Neural cell (in vitro differentiated cells): ENCODE measurements around the gene DCAF15. TPM values are rescaled to one million over a fixed set of nuclear protein-coding genes. Genes with fewer than 3 reads are reported as not detected.

ENCODE experiments used
- H2AFZ ChIP-seq: fragments of 200-600, 300-800 bp; sonication (generic), shearing (Covaris generic); 2 replicates; pipeline ENCODE4 v1.6.0; 2014; ENCODE audit warnings: low read depth, mild to moderate bottlenecking, antibody characterized with exemption, low read length, moderate library complexity
- H3F3A ChIP-seq: fragments of 200-600 bp; shearing (Covaris generic); 2 replicates; pipeline ENCODE4 v1.6.1; 2016; ENCODE audit warnings: mild to moderate bottlenecking, moderate library complexity, mixed read lengths, antibody characterized with exemption, low read length; ENCODE audit not compliant: insufficient read depth, poor library complexity, severe bottlenecking
- H3K27ac ChIP-seq: fragments of 200-600, 300-800 bp; sonication (generic), shearing (Covaris generic); 2 replicates; pipeline ENCODE4 v1.5.1; 2014; ENCODE audit warnings: mild to moderate bottlenecking, low read length, moderate library complexity
- H3K27me3 ChIP-seq: fragments of 300-800, 200-600 bp; sonication (generic), shearing (Covaris generic); 2 replicates; pipeline ENCODE4 v1.6.0; 2014; ENCODE audit warnings: mild to moderate bottlenecking, low read depth, low read length, moderate library complexity; ENCODE audit not compliant: insufficient read depth
- H3K36me3 ChIP-seq: fragments of 300-800, 200-600 bp; sonication (generic), shearing (Covaris generic); 2 replicates; pipeline ENCODE4 v1.5.1; 2014; ENCODE audit warnings: mild to moderate bottlenecking, antibody characterized with exemption, low read length, moderate library complexity; ENCODE audit not compliant: insufficient read depth
- H3K4me2 ChIP-seq: fragments of 300-800, 200-600 bp; sonication (generic), shearing (Covaris generic); 2 replicates; pipeline ENCODE4 v1.6.0; 2014; ENCODE audit warnings: mild to moderate bottlenecking, low read length
- H3K4me3 ChIP-seq: fragments of 300-800, 200-600 bp; sonication (generic), shearing (Covaris generic); 2 replicates; pipeline ENCODE4 v1.5.1; 2014; ENCODE audit warnings: mild to moderate bottlenecking, low read length, moderate library complexity
- H3K79me2 ChIP-seq: fragments of 200-600 bp; shearing (Covaris generic); replicated peaks from 2 replicates; pipeline ENCODE4 v1.6.0; 2014; ENCODE audit warnings: mild to moderate bottlenecking, low read length, moderate library complexity; ENCODE audit not compliant: insufficient read depth
- H3K9ac ChIP-seq: fragments of 300-800, 200-600 bp; sonication (generic), shearing (Covaris generic); 2 replicates; pipeline ENCODE4 v1.6.1; 2016; ENCODE audit warnings: mild to moderate bottlenecking, low read length, mixed read lengths
- H3K9me2 ChIP-seq: fragments of 200-600 bp; shearing (Covaris generic); 2 replicates; pipeline ENCODE4 v1.6.1; 2016; ENCODE audit warnings: mild to moderate bottlenecking, low read length, mixed read lengths; ENCODE audit not compliant: insufficient read depth
- H3K9me3 ChIP-seq: fragments of 200-600, 300-800 bp; sonication (generic), shearing (Covaris generic); 2 replicates; pipeline ENCODE4 v1.6.1; 2016; ENCODE audit warnings: mild to moderate bottlenecking, mixed run types, low read length, moderate library complexity, mixed read lengths
- H4K20me1 ChIP-seq: fragments of 200-600 bp; shearing (Covaris generic); 2 replicates; pipeline ENCODE4 v1.6.1; 2016; ENCODE audit warnings: mild to moderate bottlenecking, mixed run types; ENCODE audit not compliant: insufficient read depth
- EP300 ChIP-seq: fragments of 450-650 bp; conservative IDR thresholded peaks from 2 replicates; pipeline ENCODE4 v1.6.1; 2014; ENCODE audit warnings: antibody characterized with exemption, mild to moderate bottlenecking, moderate library complexity; ENCODE audit not compliant: poor library complexity, severe bottlenecking
- EZH2 ChIP-seq: fragments of 200-600, 300-800 bp; shearing (Covaris generic), sonication (generic); IDR thresholded peaks from 2 replicates; pipeline ENCODE4 v1.6.1; 2014; ENCODE audit warnings: antibody characterized with exemption, low read length, borderline replicate concordance, mild to moderate bottlenecking; ENCODE audit not compliant: insufficient read depth, poor library complexity, severe bottlenecking
- MXI1 ChIP-seq: fragments of 450-650 bp; conservative IDR thresholded peaks from 2 replicates; pipeline ENCODE4 v1.6.1; 2014; ENCODE audit warnings: antibody characterized with exemption, mild to moderate bottlenecking; ENCODE audit not compliant: poor library complexity, severe bottlenecking
- POLR2AphosphoS5 ChIP-seq: IDR thresholded peaks from 2 replicates; pipeline ENCODE4 v1.6.1; 2012
- RAD21 ChIP-seq: fragments of 450-650 bp; conservative IDR thresholded peaks from 2 replicates; pipeline ENCODE4 v1.6.1; 2014; ENCODE audit warnings: antibody characterized with exemption, mild to moderate bottlenecking, moderate library complexity
- SMC3 ChIP-seq: fragments of 450-650 bp; conservative IDR thresholded peaks from 2 replicates; pipeline ENCODE4 v1.6.1; 2014; ENCODE audit warnings: antibody characterized with exemption, mild to moderate bottlenecking, moderate library complexity; ENCODE audit not compliant: poor library complexity
- TAF1 ChIP-seq: IDR thresholded peaks from 2 replicates; pipeline ENCODE4 v1.6.1; 2012; ENCODE audit warnings: low read depth
- polyA plus RNA-seq: library from polyadenylated mRNA; depleted of rRNA; stranded (reverse); fragments of >200 nt; gene quantifications from 2 replicates; pipeline ENCODE4 v1.2.3, GENCODE V29; 2014
- TF ChIP-seq, protein P1 (sequence below): fragments of 450-650 bp; IDR thresholded peaks from 2 replicates; pipeline ENCODE4 v1.5.1; 2014; ENCODE audit warnings: antibody characterized with exemption, mild to moderate bottlenecking, moderate library complexity; ENCODE audit not compliant: poor library complexity, severe bottlenecking
- TF ChIP-seq, protein P2 (sequence below): IDR thresholded peaks from 2 replicates; pipeline ENCODE4 v1.6.1; 2012; ENCODE audit warnings: borderline replicate concordance

The DCAF15 gene
- polyA plus RNA-seq, 1 donor from 2014 or later, result 39.4 TPM

DNA sequence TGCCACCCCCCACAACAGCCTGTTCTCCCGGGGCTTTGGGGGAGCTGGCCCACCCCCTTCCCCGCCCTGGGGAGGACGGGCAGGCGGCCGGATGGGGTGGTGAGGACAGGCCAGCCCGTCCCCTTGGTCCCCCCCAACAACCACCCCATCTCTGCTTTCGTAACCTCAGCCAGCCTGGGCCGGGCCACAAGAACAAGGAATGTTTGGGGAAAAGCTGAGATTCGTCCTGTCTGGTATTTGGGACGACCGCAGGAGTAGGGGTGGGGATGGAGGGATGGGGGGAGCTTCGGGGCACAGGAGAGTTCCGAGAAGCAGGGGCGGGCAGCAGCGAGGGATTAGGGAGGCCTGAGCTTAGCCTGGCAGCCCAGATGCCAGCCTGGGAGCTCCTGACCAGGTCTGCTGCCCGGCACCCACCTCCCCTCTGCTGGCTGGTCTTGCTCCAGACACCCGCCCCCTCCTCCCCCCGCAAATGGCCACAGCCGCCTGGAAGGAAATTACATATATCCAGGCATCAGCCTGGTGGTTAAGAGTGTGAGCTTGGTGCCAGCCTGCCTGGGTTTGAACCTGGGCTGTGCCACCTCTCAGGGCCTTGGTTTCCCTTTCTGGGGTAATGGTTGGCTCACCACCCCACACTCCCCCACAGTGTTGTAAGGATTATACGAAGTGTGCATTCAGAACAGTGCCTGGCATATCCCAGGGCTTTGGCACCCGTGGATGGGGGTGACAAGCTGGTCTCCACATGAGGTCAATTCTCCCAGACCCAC lies 13.8 kb upstream of the DCAF15 start, which contains the start of gene PODNL1:
PODNL1 (minus strand) TSS at position 117 of the 764 bp plus-strand sequence. CDS start 236 bp downstream, outside the sequence.
- H3K9me3 ChIP-seq, result no peaks in the 10 kb centered on the region
- no peaks in the 10 kb centered on the region for H4K20me1 ChIP-seq
- H3K4me3 ChIP-seq, result no peak within 1 kb of the TSS
- no peak within 1 kb of the TSS for H3K4me2 ChIP-seq
- H3K27me3 ChIP-seq, result no peaks in the 10 kb centered on the region
- H3K79me2 ChIP-seq, result no peaks in the 10 kb centered on the region
- H3F3A ChIP-seq, result no peaks in the 10 kb centered on the region
- no peaks in the 10 kb centered on the region for H3K9me2 ChIP-seq
- no peak within 1 kb of the TSS for H3K27ac ChIP-seq
- TF ChIP-seq POLR2AphosphoS5 (no peak), RAD21 (no peak), EP300 (no peak), SMC3 (no peak), EZH2 (no peak), MXI1 (no peak), TAF1 (no peak)
- TF ChIP-seq, protein P1, sequence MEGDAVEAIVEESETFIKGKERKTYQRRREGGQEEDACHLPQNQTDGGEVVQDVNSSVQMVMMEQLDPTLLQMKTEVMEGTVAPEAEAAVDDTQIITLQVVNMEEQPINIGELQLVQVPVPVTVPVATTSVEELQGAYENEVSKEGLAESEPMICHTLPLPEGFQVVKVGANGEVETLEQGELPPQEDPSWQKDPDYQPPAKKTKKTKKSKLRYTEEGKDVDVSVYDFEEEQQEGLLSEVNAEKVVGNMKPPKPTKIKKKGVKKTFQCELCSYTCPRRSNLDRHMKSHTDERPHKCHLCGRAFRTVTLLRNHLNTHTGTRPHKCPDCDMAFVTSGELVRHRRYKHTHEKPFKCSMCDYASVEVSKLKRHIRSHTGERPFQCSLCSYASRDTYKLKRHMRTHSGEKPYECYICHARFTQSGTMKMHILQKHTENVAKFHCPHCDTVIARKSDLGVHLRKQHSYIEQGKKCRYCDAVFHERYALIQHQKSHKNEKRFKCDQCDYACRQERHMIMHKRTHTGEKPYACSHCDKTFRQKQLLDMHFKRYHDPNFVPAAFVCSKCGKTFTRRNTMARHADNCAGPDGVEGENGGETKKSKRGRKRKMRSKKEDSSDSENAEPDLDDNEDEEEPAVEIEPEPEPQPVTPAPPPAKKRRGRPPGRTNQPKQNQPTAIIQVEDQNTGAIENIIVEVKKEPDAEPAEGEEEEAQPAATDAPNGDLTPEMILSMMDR, result no peak
- TF ChIP-seq, protein P2, sequence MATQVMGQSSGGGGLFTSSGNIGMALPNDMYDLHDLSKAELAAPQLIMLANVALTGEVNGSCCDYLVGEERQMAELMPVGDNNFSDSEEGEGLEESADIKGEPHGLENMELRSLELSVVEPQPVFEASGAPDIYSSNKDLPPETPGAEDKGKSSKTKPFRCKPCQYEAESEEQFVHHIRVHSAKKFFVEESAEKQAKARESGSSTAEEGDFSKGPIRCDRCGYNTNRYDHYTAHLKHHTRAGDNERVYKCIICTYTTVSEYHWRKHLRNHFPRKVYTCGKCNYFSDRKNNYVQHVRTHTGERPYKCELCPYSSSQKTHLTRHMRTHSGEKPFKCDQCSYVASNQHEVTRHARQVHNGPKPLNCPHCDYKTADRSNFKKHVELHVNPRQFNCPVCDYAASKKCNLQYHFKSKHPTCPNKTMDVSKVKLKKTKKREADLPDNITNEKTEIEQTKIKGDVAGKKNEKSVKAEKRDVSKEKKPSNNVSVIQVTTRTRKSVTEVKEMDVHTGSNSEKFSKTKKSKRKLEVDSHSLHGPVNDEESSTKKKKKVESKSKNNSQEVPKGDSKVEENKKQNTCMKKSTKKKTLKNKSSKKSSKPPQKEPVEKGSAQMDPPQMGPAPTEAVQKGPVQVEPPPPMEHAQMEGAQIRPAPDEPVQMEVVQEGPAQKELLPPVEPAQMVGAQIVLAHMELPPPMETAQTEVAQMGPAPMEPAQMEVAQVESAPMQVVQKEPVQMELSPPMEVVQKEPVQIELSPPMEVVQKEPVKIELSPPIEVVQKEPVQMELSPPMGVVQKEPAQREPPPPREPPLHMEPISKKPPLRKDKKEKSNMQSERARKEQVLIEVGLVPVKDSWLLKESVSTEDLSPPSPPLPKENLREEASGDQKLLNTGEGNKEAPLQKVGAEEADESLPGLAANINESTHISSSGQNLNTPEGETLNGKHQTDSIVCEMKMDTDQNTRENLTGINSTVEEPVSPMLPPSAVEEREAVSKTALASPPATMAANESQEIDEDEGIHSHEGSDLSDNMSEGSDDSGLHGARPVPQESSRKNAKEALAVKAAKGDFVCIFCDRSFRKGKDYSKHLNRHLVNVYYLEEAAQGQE, result no peak
- no peak within 1 kb of the TSS for H3K9ac ChIP-seq
- H2AFZ ChIP-seq, result no peak within 1 kb of the TSS
- no peaks in the 10 kb centered on the region for H3K36me3 ChIP-seq

DNA sequence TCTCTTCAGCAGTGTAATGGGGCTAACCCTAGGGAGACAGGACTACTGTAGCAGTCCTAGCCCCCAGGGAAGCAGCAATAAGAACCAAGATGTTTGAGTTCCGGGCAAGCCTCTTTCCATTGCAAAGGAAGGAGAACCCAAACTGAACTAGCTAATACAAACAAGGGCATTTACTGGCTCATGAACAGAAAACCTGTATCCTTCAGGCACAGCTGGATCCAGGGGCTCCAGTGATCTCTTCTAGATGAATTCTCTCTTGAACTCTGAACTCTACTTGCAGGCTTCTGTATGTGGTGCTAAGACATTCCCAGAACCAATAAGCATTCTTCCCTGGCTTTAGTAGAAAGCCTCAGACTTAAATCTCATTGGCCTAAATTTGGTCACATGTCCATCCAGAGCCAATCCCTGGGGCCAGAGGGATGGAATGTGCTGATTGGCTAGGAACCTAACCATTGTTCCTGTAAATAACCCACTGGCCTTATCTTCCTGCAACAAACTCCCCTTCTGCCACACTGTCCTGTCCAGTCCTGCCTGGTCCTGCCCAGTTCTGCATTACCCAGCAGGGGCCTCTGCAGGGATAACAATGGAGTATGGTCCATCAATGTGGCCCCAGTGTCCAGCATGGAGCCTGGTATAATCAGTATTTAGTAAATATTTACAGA lies 10.2 kb upstream of the DCAF15 start:
- Histone ChIP-seq H3K27ac (no peak overlapping the region), H2AFZ (no peak overlapping the region), H3K9me3 (no peaks in the 10 kb centered on the region), H4K20me1 (no peaks in the 10 kb centered on the region), H3K4me2 (no peak overlapping the region), H3F3A (no peaks in the 10 kb centered on the region), H3K79me2 (no peaks in the 10 kb centered on the region), H3K9ac (no peak overlapping the region), H3K27me3 (no peaks in the 10 kb centered on the region), H3K36me3 (no peaks in the 10 kb centered on the region), H3K9me2 (no peaks in the 10 kb centered on the region), H3K4me3 (no peak overlapping the region)
- TF ChIP-seq, protein P1, result no peak
- TF ChIP-seq EP300 (no peak), POLR2AphosphoS5 (no peak), EZH2 (no peak), TAF1 (no peak), SMC3 (no peak), MXI1 (no peak), RAD21 (no peak)
- TF ChIP-seq, protein P2, result no peak
